ENCODE measurements around the gene PRKAA1. TPM values are rescaled to one million over a fixed set of nuclear protein-coding genes. Genes with fewer than 3 reads are reported as not detected.
"Not testable (repeated sequence)": the region's sequence is repeated elsewhere in the genome, so short reads cannot be mapped to it uniquely, and the experiment has no call there.

Gene PRKAA1
- total RNA-seq, 4 donors from 2014 or later, result 70.1 to 85.0 (median 78.6) TPM

DNA sequence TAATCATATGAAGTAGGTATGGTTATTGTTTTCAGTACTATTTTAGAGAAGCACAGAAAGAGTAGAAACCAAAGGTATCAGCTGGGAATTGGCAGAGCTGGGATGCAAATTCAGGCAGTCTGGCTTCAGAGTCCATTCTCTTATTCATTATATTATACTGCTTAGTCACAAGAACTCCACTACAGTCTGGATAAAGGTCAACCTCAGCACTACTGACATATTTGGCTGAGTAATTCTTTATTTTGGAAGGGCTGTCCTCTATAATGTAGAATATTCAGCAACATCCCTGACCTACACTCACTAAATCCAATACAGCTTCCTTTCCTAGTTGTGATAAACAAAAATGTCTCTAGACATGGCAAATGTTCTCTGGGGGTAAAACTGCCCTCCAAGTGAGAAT, 80.9 kb downstream of the PRKAA1 start:
- intact Hi-C loops (cut with DNase I), result no loop called here
- TF ChIP-seq, protein P1, sequence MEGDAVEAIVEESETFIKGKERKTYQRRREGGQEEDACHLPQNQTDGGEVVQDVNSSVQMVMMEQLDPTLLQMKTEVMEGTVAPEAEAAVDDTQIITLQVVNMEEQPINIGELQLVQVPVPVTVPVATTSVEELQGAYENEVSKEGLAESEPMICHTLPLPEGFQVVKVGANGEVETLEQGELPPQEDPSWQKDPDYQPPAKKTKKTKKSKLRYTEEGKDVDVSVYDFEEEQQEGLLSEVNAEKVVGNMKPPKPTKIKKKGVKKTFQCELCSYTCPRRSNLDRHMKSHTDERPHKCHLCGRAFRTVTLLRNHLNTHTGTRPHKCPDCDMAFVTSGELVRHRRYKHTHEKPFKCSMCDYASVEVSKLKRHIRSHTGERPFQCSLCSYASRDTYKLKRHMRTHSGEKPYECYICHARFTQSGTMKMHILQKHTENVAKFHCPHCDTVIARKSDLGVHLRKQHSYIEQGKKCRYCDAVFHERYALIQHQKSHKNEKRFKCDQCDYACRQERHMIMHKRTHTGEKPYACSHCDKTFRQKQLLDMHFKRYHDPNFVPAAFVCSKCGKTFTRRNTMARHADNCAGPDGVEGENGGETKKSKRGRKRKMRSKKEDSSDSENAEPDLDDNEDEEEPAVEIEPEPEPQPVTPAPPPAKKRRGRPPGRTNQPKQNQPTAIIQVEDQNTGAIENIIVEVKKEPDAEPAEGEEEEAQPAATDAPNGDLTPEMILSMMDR (IDR thresholded peaks at IDR 0.05), result no peak
- TF ChIP-seq POLR2AphosphoS5 (IDR thresholded peaks at IDR 0.05) (no peak), POLR2A (IDR thresholded peaks at IDR 0.05; ENCODE audit: low read depth) (no peak), EP300 (IDR thresholded peaks at IDR 0.05) (no peak)
- Histone ChIP-seq H3K4me1 (peaks cover 0 to 8% (median 2%) of the 10 kb centered on the region in 4 donors), H3K27me3 (no peaks in the 10 kb centered on the region), H3K27ac (replicated peaks in 1 of 4) (no peak overlapping the region), H3K9me3 (no peaks in the 10 kb centered on the region), H3K36me3 (peaks cover 0 to 37% (median 9%) of the 10 kb centered on the region in 4 donors), H3K4me3 (no peak overlapping the region)
- no peak for DNase-seq (ENCODE audit: extremely low spot score)

DNA sequence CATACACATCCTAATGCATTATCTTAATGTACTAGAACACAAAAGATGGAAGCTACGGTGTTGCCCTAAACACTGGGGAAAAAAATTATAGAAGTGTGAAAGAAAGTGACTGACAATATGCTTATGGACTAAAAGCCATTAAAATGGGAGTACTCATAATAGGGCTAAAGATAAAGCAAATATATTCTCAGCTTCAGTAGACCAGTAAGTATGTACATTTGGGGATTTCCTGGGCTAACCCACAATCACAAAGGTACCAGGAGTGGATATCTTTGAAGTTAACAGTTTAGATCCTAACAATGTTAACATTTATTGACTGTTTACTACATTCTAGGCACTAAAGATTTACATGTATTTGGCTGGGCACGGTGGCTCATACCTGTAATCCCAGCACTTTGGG, 81.6 kb downstream of the PRKAA1 start:
- no peak overlapping the region for H3K4me3 ChIP-seq
- no peaks in the 10 kb centered on the region for H3K9me3 ChIP-seq
- peaks cover 0 to 32% (median 4%) of the 10 kb centered on the region in 4 donors for H3K36me3 ChIP-seq
- H3K27ac ChIP-seq (replicated peaks in 1 of 4), result no peak overlapping the region
- intact Hi-C loops (cut with DNase I), result no loop called here
- 100% methylated on average over 2 of the region's 2 CpGs for WGBS
- no peak for DNase-seq (ENCODE audit: extremely low spot score)
- H3K27me3 ChIP-seq, result no peaks in the 10 kb centered on the region
- TF ChIP-seq POLR2A (IDR thresholded peaks at IDR 0.05; ENCODE audit: low read depth) (no peak), POLR2AphosphoS5 (IDR thresholded peaks at IDR 0.05) (no peak), EP300 (IDR thresholded peaks at IDR 0.05) (no peak)
- TF ChIP-seq, protein P1 (IDR thresholded peaks at IDR 0.05), result no peak
- H3K4me1 ChIP-seq, result peaks cover 0 to 8% (median 3%) of the 10 kb centered on the region in 4 donors

DNA sequence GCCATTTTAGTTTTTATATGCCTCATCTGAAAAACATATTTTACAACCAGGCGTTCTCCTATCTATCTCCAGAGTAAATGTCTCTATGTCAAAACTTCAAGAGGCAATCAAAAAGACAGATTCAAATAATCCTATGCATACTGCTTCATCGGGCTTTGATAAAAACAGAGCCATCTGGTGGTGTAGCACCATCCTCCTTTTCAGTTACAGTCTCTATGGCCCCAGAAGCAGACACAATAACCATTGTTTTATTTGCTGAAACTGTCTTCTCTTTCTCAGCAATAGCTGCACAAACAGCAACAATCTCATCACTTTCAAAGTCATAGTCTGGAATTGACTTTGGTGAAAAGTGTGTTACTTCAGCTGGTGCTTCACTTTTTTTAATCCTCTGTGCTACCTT, 82.2 kb downstream of the PRKAA1 start:
- Histone ChIP-seq H3K36me3 (peaks cover 0 to 30% (median 3%) of the 10 kb centered on the region in 4 donors), H3K9me3 (no peaks in the 10 kb centered on the region), H3K4me1 (peaks cover 0 to 8% (median 3%) of the 10 kb centered on the region in 4 donors), H3K4me3 (no peak overlapping the region), H3K27me3 (no peaks in the 10 kb centered on the region), H3K27ac (replicated peaks in 1 of 4) (no peak overlapping the region)
- TF ChIP-seq POLR2A (IDR thresholded peaks at IDR 0.05; ENCODE audit: low read depth), result no peak
- TF ChIP-seq, protein P1 (IDR thresholded peaks at IDR 0.05), result no peak
- TF ChIP-seq POLR2AphosphoS5 (IDR thresholded peaks at IDR 0.05), result no peak
- no peak for TF ChIP-seq EP300 (IDR thresholded peaks at IDR 0.05)
- WGBS, result 37% methylated on average over 2 of the region's 2 CpGs
- no peak for DNase-seq (ENCODE audit: extremely low spot score)
- intact Hi-C loops (cut with DNase I), result no loop called here

DNA sequence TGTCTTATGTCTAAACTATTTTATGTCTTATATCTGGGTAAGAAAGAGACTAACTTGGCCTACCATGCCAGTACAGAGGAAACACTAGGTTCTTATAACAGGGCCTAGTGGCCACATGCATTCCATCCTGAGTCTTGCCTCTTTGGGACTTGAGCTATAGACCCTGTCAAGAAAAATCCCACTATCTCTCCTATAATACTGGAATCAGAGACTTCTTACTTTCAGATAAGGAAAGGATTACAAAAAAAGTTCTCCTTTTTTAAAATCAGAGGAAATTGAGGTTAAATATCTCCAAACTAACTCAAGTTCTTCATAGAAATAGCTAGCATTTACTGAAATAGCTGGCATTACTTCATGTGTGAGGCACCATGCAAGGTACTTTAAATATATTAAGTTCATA, 84.2 kb downstream of the PRKAA1 start:
- H3K27me3 ChIP-seq, result no peaks in the 10 kb centered on the region
- peaks cover 0 to 24% (median 0%) of the 10 kb centered on the region in 4 donors for H3K36me3 ChIP-seq
- no peak for DNase-seq (ENCODE audit: extremely low spot score)
- TF ChIP-seq POLR2AphosphoS5 (IDR thresholded peaks at IDR 0.05), result no peak
- no peak for TF ChIP-seq POLR2A (IDR thresholded peaks at IDR 0.05; ENCODE audit: low read depth)
- TF ChIP-seq, protein P1 (IDR thresholded peaks at IDR 0.05), result no peak
- no peak for TF ChIP-seq EP300 (IDR thresholded peaks at IDR 0.05)
- no peak overlapping the region for H3K27ac ChIP-seq (replicated peaks in 1 of 4)
- no peaks in the 10 kb centered on the region for H3K9me3 ChIP-seq
- H3K4me3 ChIP-seq, result no peak overlapping the region
- intact Hi-C loops (cut with DNase I), result no loop called here
- peaks cover 0 to 8% (median 3%) of the 10 kb centered on the region in 4 donors for H3K4me1 ChIP-seq

DNA sequence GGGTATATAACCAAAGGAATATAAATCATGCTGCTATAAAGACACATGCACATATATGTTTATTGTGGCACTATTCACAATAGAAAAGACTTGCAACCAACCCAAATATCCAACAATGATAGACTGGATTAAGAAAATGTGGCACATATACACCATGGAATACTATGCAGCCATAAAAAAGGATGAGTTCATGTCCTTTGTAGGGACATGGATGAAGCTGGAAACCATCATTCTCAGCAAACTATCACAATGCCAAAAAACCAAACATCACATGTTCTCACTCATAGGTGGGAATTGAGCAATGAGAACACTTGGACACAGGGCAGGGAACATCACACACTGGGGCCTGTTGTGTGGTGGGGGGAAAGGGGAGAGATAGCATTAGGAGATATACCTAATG, 87.6 kb downstream of the PRKAA1 start:
- intact Hi-C loops (cut with DNase I); H3K36me3 ChIP-seq; H3K4me1 ChIP-seq; H3K9me3 ChIP-seq; H3K4me3 ChIP-seq; H3K27me3 ChIP-seq; DNase-seq (ENCODE audit: extremely low spot score); H3K27ac ChIP-seq (replicated peaks in 1 of 4): not testable (repeated sequence)

Small RNA genes within 50 kb of the gene (small RNA-seq; reads per million reads assigned to genes)
- gene RF00191 (0 reads per million in 3 donors), gene SNORD72 (31.7 to 39.9 (median 32.4) reads per million in 3 donors)

Other genes starting within 250 kb of the PRKAA1 start
- gene PTGER4, start 118.5 kb downstream of the PRKAA1 start, total RNA-seq, result 10 to 100 TPM; 13.3 to 44.6 (median 27.9) TPM
- 10 to 100 TPM; 19.1 to 32.7 (median 24.0) TPM for gene TTC33, start 42.4 kb downstream of the PRKAA1 start, total RNA-seq
- 100 to 1,000 TPM; 119 to 984 (median 276) TPM for gene RPL37, start 36.8 kb upstream of the PRKAA1 start, total RNA-seq
- 10 to 100 TPM in 1 of 4 donors, 1 to 10 TPM in 3; 5.4 to 10.1 (median 9.0) TPM for gene CARD6, start 43.0 kb upstream of the PRKAA1 start, total RNA-seq
- 1,000 to 10,000 TPM in 1 of 4 donors, 100 to 1,000 TPM in 3; 713 to 1,019 (median 874) TPM for gene C7, start 111.1 kb upstream of the PRKAA1 start, total RNA-seq

Data from esophagus muscularis mucosa (tissue), 4 donors.